Mucosa of rectum (tissue), 2 donors: ENCODE measurements around the gene SMCO4.

Experiments
- H3K27ac ChIP-seq, 2 donors: one replicate each; pipeline ENCODE4 v1.7.0; 2013; ENCODE audit warnings: inconsistent platforms in 2 of 2, low read depth in 2 of 2, low read length in 2 of 2
- H3K27me3 ChIP-seq, 2 donors: one replicate each; pipeline ENCODE4 v1.7.0; 2013; ENCODE audit warnings: low read length in 2 of 2; ENCODE audit not compliant: control insufficient read depth in 2 of 2, insufficient read depth in 2 of 2
- H3K36me3 ChIP-seq, 2 donors: one replicate each; pipeline ENCODE4 v1.7.0; 2013; ENCODE audit warnings: low read length in 2 of 2; ENCODE audit not compliant: control insufficient read depth in 2 of 2, insufficient read depth in 2 of 2
- H3K4me1 ChIP-seq, 2 donors: one replicate each; pipeline ENCODE4 v1.7.0; 2013; ENCODE audit warnings: low read length in 2 of 2, mild to moderate bottlenecking in 1 of 2; ENCODE audit not compliant: control insufficient read depth in 2 of 2, insufficient read depth in 2 of 2
- H3K4me3 ChIP-seq, 2 donors: one replicate each; pipeline ENCODE4 v1.7.0; 2013; ENCODE audit warnings: low read length in 2 of 2
- H3K9ac ChIP-seq, 2 donors: one replicate each; pipeline ENCODE4 v1.7.0; 2013; ENCODE audit warnings: low read length in 2 of 2, low read depth in 1 of 2, mild to moderate bottlenecking in 1 of 2
- H3K9me3 ChIP-seq, 2 donors: one replicate each; pipeline ENCODE4 v1.7.0; 2013; ENCODE audit warnings: low read length in 2 of 2; ENCODE audit not compliant: control insufficient read depth in 2 of 2
- donor health status: healthy.
- donor health status: Normal muscosa, but diverticular disease.

Gene SMCO4

DNA sequence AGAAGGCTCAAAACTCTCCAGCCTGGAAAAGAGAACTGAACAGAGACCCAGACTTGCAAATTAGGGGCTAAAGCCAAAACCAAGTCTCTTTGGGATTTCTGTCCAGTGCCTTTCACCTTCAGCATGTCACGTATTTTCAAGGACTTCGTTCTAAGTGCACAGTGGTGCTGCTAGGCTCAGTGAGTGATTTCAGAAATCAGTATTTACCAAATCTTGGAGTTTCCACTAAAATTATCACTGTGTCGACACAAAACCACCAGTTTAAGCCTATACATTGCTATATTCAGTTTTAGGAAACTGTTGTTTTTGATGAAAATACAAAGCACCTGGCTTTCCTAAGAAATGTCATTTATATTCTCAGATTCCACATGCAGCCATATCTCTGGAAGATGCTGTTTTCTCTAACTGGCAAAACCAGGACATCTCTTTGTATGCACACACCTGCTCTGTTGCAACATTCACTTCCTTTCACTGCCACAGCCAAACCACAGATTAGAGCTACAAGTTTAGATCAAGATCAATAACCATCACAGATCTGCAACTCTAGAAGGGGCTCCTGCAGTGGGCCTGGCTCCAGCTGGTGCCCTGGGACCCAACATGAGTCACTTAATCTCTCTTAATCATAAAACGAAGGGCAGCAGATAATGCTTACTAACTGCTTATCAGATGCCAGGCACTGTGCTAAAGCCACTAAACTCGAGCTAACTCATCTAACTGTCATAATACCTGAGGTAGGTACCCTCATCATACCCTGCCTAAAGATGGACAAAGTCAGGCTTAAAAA is 22.3 kb downstream of the SMCO4 start:
- H3K27ac ChIP-seq: no peak overlapping the region
- peaks cover 0 to 3% of the 10 kb centered on the region in 2 donors for H3K4me1 ChIP-seq
- H3K36me3 ChIP-seq: no peaks in the 10 kb centered on the region
- no peaks in the 10 kb centered on the region for H3K27me3 ChIP-seq
- no peak overlapping the region for H3K9ac ChIP-seq
- no peaks in the 10 kb centered on the region for H3K9me3 ChIP-seq
- H3K4me3 ChIP-seq: no peak overlapping the region

DNA sequence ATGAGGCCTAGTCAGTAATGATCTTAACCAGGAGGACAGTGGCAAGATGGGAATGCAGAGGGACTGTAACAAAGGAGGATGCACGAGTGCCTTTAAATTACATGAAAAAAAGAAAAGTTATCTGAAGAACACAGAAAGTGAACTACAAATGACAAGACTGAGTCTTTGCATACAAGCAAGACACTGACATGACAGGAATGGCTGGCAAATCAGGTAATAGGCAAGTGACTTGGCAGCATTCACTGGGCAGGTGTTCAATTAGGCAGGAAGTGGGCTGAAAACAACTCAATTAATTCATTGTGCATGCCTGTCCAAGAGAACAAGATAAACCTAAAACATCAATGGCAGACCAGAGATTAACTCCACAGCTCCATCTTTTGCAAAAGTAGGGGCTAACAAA is 24.0 kb downstream of the SMCO4 start:
- Histone ChIP-seq H3K4me3 (no peak overlapping the region), H3K27me3 (no peaks in the 10 kb centered on the region), H3K36me3 (no peaks in the 10 kb centered on the region), H3K4me1 (no peaks in the 10 kb centered on the region), H3K27ac (no peak overlapping the region), H3K9me3 (no peaks in the 10 kb centered on the region), H3K9ac (no peak overlapping the region)

DNA sequence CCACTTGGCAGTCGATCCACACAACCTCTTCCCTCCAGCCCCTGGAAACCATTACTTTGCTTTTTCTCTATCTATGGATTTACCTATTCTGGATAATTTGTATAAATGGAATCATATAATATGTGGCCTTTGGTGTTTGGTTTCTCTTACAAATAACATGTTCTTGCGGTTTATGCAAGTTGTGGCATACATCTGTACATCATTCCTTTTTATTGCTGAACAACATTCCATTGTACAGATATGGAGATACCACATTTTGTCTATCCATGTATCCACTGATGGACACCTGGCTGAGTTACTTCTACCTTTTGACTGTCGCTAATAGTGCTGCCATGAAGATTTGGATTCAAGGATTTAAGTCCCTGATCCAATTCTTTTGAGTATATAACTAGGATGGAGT is 25.1 kb downstream of the SMCO4 start:
- no peaks in the 10 kb centered on the region for H3K9me3 ChIP-seq
- no peak overlapping the region for H3K9ac ChIP-seq
- H3K27ac ChIP-seq: no peak overlapping the region
- H3K27me3 ChIP-seq: no peaks in the 10 kb centered on the region
- H3K36me3 ChIP-seq: no peaks in the 10 kb centered on the region
- no peaks in the 10 kb centered on the region for H3K4me1 ChIP-seq
- H3K4me3 ChIP-seq: no peak overlapping the region

DNA sequence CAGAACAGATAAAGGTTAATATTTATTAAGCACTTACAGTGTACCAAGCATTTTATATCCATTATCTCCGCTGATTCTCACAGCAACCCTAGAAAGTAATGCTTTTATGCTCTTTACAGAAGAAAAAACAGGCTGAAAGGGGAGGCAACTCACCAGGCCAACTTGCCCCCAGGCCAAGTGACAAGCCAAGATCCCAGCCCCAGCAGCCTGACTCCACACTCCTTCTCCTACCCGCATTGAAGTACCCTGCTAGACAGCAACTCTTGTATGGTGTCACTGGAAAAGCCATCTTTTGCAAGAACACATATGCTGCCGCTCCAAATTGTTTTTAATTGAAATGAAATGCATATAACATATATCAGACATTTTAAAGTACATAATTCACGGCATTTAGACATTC is 25.6 kb downstream of the SMCO4 start:
- Histone ChIP-seq H3K9ac (no peak overlapping the region), H3K36me3 (no peaks in the 10 kb centered on the region), H3K4me1 (no peaks in the 10 kb centered on the region), H3K4me3 (no peak overlapping the region), H3K27ac (no peak overlapping the region), H3K27me3 (no peaks in the 10 kb centered on the region), H3K9me3 (no peaks in the 10 kb centered on the region)

DNA sequence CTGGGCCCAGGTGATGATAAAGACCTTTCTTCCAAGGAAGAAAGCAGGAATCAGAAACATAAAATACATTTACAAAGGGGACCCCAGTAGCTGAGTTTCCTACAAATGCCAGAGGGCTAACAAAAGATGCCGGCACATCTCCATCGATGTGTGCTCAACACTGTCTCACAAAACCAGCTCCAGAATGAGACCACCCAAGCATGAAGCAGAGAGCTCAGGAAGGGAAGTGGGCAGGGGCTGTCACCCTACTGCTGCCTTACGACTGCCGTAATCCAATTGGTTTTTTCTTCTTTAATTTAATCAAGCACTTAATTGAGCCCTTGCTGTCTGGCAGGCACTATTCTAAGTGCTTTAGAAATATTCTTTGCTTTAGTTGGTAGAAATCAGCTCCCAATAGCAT is 26.1 kb downstream of the SMCO4 start:
- H3K36me3 ChIP-seq: no peaks in the 10 kb centered on the region
- no peak overlapping the region for H3K9ac ChIP-seq
- H3K4me1 ChIP-seq: no peaks in the 10 kb centered on the region
- no peaks in the 10 kb centered on the region for H3K27me3 ChIP-seq
- H3K4me3 ChIP-seq: no peak overlapping the region
- no peaks in the 10 kb centered on the region for H3K9me3 ChIP-seq
- no peak overlapping the region for H3K27ac ChIP-seq

DNA sequence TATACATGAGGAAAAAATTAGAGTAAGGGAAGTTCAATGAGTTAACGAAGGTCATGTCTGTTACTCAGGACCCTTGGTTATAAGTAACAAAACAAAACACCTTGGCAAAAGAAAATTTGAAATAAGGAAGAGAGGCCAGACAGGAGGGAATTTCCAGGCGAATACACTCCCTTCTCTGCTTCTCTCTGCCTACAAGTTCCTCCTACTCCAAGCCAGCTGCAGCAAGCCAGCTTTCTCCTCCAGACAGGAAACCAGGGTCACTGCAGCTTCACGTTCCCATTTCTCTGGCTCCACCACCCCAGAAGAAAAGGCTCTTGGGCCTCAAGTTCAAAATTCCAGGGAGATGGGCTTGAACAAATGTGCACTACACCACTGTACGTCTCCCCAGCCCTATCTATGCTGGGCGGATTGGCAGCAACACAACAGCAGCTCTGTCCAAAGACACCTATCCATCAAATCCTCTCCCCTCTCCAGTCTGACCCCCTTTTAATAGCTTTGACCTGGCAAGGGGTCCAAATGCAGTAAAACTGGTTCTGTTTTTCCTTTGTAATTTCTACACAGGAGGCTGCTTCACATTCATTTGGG is 27.7 kb downstream of the SMCO4 start:
- H3K36me3 ChIP-seq: no peaks in the 10 kb centered on the region
- no peak overlapping the region for H3K9ac ChIP-seq
- H3K4me3 ChIP-seq: no peak overlapping the region
- no peaks in the 10 kb centered on the region for H3K27me3 ChIP-seq
- no peaks in the 10 kb centered on the region for H3K9me3 ChIP-seq
- H3K4me1 ChIP-seq: no peaks in the 10 kb centered on the region
- H3K27ac ChIP-seq: no peak overlapping the region

DNA sequence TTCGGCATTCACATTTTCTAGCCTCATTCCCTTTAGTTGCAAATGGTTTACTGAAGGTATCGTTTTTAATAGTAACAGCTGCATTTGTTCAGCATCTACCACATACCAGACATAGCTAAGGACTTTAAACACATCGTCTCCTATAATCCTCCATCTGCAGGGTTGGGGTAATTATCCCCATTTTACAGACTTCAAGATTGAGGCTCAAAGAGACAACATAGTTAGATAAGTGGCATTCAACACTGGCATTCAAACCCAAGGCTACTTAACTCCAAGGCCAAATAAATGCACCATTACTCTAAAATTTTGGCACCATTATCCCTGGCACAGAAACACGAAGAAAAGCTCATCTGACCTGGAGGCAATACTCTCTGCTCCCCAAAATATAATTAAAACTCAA is 28.5 kb downstream of the SMCO4 start:
- Histone ChIP-seq H3K27ac (no peak overlapping the region), H3K9me3 (no peaks in the 10 kb centered on the region), H3K36me3 (no peaks in the 10 kb centered on the region), H3K27me3 (no peaks in the 10 kb centered on the region), H3K4me3 (no peak overlapping the region), H3K4me1 (no peaks in the 10 kb centered on the region), H3K9ac (no peak overlapping the region)

DNA sequence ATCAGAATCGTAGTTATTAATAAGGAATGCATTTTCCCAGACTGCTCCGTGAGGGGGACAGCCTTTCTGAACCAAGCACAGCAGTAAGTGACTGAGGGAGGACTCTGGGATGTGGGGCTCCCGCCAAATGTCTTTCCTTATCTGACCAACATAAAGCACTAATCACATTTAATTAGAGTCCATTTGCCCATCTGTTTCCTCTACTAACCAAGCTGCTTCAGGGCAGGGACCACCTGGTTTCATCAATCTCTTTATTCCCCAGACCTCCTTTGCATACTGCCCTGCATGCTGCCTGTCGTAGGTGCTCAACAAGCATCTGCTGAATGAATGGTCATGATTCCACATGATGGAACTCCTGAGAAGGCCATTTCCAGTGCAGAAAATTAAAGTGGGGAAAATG is 29.4 kb downstream of the SMCO4 start:
- H3K36me3 ChIP-seq: no peaks in the 10 kb centered on the region
- H3K9ac ChIP-seq: no peak overlapping the region
- no peaks in the 10 kb centered on the region for H3K9me3 ChIP-seq
- no peaks in the 10 kb centered on the region for H3K4me1 ChIP-seq
- H3K4me3 ChIP-seq: no peak overlapping the region
- H3K27ac ChIP-seq: no peak overlapping the region
- no peaks in the 10 kb centered on the region for H3K27me3 ChIP-seq

DNA sequence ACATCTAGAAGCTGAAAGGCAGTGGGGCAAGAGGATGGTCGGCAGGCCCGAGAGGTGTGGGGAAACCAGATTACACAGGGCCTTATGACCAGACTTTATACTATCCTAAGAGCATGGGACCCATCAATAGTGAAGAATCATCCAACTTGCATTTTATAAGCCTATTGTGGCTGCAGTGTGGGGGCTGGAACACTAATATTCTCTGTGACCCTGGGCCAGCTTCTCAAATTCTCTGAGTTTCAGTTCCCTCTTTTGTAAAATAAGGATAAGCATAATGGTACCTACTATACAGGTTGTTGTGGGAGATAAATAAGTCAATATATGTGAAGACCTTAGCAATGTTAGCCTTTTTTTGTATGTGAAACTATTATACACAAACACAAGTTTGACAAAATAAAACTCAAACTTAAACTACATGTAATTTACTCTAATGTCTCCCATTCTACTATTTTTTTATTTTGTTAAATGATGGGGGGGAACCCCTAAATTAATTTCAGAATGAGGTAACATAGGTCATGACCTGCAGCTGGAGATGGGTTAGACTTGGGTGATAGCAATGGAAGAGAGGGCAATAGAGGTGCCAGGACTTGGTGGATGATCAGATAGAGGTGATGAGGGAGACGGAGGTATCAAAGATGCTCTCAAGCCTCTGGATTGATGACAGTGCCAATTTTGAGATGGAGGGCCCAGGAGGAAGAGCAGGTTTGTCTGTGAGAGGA is 30.1 kb downstream of the SMCO4 start:
- Histone ChIP-seq H3K9me3 (no peaks in the 10 kb centered on the region), H3K27me3 (no peaks in the 10 kb centered on the region), H3K9ac (no peak overlapping the region), H3K4me1 (no peaks in the 10 kb centered on the region), H3K4me3 (no peak overlapping the region), H3K27ac (no peak overlapping the region), H3K36me3 (no peaks in the 10 kb centered on the region)

DNA sequence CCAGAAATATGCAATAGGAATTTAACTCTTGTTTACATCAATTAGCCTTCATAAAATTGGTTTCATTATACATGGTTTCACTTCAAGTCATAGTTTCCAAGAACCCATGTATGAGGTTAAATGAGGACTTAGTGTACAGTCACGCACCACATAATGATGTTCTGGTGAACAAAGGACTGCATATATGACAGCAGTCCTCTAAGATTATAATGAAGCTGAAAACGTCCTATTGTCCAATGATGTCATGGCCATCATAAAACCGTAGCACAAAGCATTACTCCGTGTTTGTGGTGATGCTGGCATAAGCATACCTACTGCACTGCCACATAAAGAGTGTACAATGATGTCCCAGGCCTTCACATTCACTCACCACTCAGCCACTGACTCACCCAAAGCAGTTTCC is 31.1 kb downstream of the SMCO4 start:
- H3K36me3 ChIP-seq: no peaks in the 10 kb centered on the region
- H3K27ac ChIP-seq: no peak overlapping the region
- no peaks in the 10 kb centered on the region for H3K27me3 ChIP-seq
- H3K9me3 ChIP-seq: no peaks in the 10 kb centered on the region
- no peaks in the 10 kb centered on the region for H3K4me1 ChIP-seq
- H3K4me3 ChIP-seq: no peak overlapping the region
- no peak overlapping the region for H3K9ac ChIP-seq
